Measurements from ENCODE around the gene PACS2.

Gene PACS2

DNA sequence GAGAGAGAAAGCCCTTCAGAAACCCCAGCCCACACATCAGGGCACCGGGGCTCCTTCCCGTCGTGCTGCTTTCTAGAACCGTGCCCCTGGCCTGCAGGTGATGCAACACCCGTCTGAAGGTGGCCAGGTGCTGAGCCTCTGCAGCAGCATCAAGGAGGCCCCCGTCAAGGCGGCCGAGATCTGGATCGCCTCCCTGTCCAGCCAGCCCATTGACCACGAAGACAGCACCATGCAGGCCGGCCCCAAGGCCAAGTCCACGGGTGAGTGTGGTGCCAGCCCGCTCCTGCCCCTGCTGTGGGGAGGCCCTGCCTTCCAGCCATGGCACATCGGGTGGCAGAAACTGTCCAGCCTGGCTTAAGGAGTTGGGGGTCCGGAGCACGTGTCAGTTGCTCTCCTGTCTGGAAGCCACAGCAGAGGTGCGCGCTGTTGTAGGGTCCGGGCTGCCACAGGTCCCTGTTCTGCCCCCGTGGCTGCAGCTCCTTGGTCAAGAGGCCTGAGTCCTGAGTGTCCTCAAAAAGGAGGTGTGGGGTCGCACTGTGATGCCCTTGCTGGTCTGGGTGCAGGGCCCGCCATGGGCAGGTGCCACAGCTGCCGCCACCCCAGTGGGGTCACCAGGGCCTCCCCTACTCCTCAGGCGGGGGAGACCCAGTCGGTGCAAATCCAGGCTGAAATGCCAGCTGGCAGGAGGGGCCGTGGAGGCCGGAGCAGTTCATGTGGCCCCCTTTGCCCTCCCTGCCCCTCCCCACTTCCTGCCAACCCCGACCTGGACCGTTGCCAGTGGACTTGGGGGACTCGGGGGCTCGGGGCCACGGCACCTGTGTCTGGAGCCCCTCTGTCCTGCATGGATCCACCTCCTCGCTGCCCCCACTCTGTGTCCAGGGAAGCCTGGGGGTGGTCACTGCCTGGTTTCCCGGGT, 52.8 kb downstream of the PACS2 start:
- no peak overlapping the region for H3K27ac ChIP-seq (replicated peaks)
- peaks cover 3% of the 10 kb centered on the region for H3K27me3 ChIP-seq (ENCODE audit: insufficient read depth, poor library complexity, severe bottlenecking)
- H3K4me3 ChIP-seq (replicated peaks; ENCODE audit: insufficient read depth, low read length) = no peak overlapping the region
- TF ChIP-seq GABPA (IDR thresholded peaks at IDR 0.05; ENCODE audit: low read depth) (no peak), SPI1 (IDR thresholded peaks at IDR 0.05; ENCODE audit: borderline replicate concordance, low read depth) (no peak), POLR2AphosphoS5 (IDR thresholded peaks at IDR 0.05; ENCODE audit: low read depth) (no peak)
- TF ChIP-seq, protein P1, sequence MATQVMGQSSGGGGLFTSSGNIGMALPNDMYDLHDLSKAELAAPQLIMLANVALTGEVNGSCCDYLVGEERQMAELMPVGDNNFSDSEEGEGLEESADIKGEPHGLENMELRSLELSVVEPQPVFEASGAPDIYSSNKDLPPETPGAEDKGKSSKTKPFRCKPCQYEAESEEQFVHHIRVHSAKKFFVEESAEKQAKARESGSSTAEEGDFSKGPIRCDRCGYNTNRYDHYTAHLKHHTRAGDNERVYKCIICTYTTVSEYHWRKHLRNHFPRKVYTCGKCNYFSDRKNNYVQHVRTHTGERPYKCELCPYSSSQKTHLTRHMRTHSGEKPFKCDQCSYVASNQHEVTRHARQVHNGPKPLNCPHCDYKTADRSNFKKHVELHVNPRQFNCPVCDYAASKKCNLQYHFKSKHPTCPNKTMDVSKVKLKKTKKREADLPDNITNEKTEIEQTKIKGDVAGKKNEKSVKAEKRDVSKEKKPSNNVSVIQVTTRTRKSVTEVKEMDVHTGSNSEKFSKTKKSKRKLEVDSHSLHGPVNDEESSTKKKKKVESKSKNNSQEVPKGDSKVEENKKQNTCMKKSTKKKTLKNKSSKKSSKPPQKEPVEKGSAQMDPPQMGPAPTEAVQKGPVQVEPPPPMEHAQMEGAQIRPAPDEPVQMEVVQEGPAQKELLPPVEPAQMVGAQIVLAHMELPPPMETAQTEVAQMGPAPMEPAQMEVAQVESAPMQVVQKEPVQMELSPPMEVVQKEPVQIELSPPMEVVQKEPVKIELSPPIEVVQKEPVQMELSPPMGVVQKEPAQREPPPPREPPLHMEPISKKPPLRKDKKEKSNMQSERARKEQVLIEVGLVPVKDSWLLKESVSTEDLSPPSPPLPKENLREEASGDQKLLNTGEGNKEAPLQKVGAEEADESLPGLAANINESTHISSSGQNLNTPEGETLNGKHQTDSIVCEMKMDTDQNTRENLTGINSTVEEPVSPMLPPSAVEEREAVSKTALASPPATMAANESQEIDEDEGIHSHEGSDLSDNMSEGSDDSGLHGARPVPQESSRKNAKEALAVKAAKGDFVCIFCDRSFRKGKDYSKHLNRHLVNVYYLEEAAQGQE (IDR thresholded peaks at IDR 0.05; ENCODE audit: insufficient replicate concordance, low read depth) = no peak
- TF ChIP-seq, protein P2, sequence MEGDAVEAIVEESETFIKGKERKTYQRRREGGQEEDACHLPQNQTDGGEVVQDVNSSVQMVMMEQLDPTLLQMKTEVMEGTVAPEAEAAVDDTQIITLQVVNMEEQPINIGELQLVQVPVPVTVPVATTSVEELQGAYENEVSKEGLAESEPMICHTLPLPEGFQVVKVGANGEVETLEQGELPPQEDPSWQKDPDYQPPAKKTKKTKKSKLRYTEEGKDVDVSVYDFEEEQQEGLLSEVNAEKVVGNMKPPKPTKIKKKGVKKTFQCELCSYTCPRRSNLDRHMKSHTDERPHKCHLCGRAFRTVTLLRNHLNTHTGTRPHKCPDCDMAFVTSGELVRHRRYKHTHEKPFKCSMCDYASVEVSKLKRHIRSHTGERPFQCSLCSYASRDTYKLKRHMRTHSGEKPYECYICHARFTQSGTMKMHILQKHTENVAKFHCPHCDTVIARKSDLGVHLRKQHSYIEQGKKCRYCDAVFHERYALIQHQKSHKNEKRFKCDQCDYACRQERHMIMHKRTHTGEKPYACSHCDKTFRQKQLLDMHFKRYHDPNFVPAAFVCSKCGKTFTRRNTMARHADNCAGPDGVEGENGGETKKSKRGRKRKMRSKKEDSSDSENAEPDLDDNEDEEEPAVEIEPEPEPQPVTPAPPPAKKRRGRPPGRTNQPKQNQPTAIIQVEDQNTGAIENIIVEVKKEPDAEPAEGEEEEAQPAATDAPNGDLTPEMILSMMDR (IDR thresholded peaks at IDR 0.05; ENCODE audit: insufficient read depth, low read length) = no peak
- no peak for DNase-seq (ENCODE audit: low read depth in 1 of 2, low spot score in 1 of 2)

DNA sequence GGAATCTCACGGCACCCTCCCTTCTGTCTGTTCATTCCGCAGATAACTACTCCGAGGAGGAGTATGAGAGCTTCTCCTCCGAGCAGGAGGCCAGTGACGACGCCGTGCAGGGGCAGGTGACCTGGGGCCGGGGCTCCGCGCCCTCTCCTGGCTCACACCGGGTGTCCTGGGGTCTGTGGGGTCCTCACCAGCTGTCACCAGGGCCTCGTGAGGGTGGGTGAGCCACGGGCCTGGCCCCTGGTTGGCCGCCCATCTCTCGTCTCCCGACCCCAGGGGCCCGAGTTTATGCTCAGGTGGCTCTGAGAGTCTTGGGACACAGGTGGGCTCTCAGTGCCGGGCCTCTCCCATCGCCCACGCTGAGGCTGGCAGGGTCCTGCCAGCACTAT, 53.5 kb downstream of the PACS2 start:
- TF ChIP-seq SPI1 (IDR thresholded peaks at IDR 0.05; ENCODE audit: borderline replicate concordance, low read depth) (no peak), POLR2AphosphoS5 (IDR thresholded peaks at IDR 0.05; ENCODE audit: low read depth) (no peak), GABPA (IDR thresholded peaks at IDR 0.05; ENCODE audit: low read depth) (no peak)
- TF ChIP-seq, protein P2 (IDR thresholded peaks at IDR 0.05; ENCODE audit: insufficient read depth, low read length) = no peak
- TF ChIP-seq, protein P1 (IDR thresholded peaks at IDR 0.05; ENCODE audit: insufficient replicate concordance, low read depth) = no peak
- H3K27me3 ChIP-seq (ENCODE audit: insufficient read depth, poor library complexity, severe bottlenecking) = peaks cover 3% of the 10 kb centered on the region
- H3K27ac ChIP-seq (replicated peaks) = no peak overlapping the region
- no peak for DNase-seq (ENCODE audit: low read depth in 1 of 2, low spot score in 1 of 2)
- no peak overlapping the region for H3K4me3 ChIP-seq (replicated peaks; ENCODE audit: insufficient read depth, low read length)

DNA sequence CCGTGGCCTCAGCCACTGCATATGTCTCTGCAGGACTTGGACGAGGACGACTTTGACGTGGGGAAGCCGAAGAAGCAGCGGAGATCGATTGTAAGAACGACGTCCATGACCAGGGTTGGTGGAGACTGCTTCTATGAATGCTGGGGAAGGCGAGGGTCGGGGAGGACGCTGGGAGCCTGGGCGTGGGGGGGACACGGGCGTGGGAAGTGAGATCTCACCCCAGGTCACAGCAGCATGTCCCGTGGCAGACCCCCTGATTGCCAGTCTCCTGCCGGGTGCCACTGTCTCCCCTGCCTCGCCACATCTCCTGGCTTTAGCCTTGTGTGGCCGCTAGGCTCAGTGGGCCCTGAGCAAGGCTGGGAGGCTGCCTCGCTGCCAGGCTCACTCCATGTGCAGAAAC, 53.9 kb downstream of the PACS2 start:
- Histone ChIP-seq H3K27ac (replicated peaks) (no peak overlapping the region), H3K27me3 (ENCODE audit: insufficient read depth, poor library complexity, severe bottlenecking) (peaks cover 3% of the 10 kb centered on the region), H3K4me3 (replicated peaks; ENCODE audit: insufficient read depth, low read length) (no peak overlapping the region)
- no peak for DNase-seq (ENCODE audit: low read depth in 1 of 2, low spot score in 1 of 2)
- TF ChIP-seq, protein P1 (IDR thresholded peaks at IDR 0.05; ENCODE audit: insufficient replicate concordance, low read depth) = no peak
- TF ChIP-seq, protein P2 (IDR thresholded peaks at IDR 0.05; ENCODE audit: insufficient read depth, low read length) = no peak
- TF ChIP-seq POLR2AphosphoS5 (IDR thresholded peaks at IDR 0.05; ENCODE audit: low read depth) = no peak
- no peak for TF ChIP-seq SPI1 (IDR thresholded peaks at IDR 0.05; ENCODE audit: borderline replicate concordance, low read depth)
- no peak for TF ChIP-seq GABPA (IDR thresholded peaks at IDR 0.05; ENCODE audit: low read depth)

Data from HL-60 (cell line).